Measurements from ENCODE around the gene YKT6.

GRCh38 chr7:44230286-44230685, 29.5 kb downstream of the YKT6 start:
- TF ChIP-seq CTCF (conservative IDR thresholded peaks at IDR 0.05; ENCODE audit: low read depth in 2 of 2) (no peak), POLR2AphosphoS5 (IDR thresholded peaks at IDR 0.05; ENCODE audit: low read depth) (no peak), EZH2 (IDR thresholded peaks at IDR 0.05; ENCODE audit: low read depth, unreplicated experiment) (no peak), JUNB (IDR thresholded peaks at IDR 0.05; ENCODE audit: unreplicated experiment) (no peak), REST (IDR thresholded peaks at IDR 0.05; ENCODE audit: unreplicated experiment) (no peak)
